Nephron progenitor cell (in vitro differentiated cells): ENCODE measurements around the gene RPS6KA2.

Source experiments
- DNase-seq: peaks from one replicate; pipeline ENCODE4 v3.0.0; 2021
- H3K27ac Mint-ChIP-seq: 2 replicates; pipeline ENCODE4 v1.8.0; 2021; ENCODE audit warnings: mild to moderate bottlenecking, moderate library complexity, mixed read lengths
- H3K27me3 Mint-ChIP-seq: 2 replicates; pipeline ENCODE4 v1.8.0; 2021; ENCODE audit warnings: mild to moderate bottlenecking, low read depth, mixed read lengths; ENCODE audit not compliant: poor library complexity
- H3K36me3 Mint-ChIP-seq: 2 replicates; pipeline ENCODE4 v1.8.0; 2021; ENCODE audit warnings: low read depth, mixed read lengths
- H3K4me1 Mint-ChIP-seq: 2 replicates; pipeline ENCODE4 v1.8.0; 2021; ENCODE audit warnings: mixed read lengths
- H3K4me3 Mint-ChIP-seq: 2 replicates; pipeline ENCODE4 v1.8.0; 2021; ENCODE audit warnings: mild to moderate bottlenecking, moderate library complexity, mixed read lengths
- H3K9me3 Mint-ChIP-seq: 2 replicates; pipeline ENCODE4 v1.8.0; 2021; ENCODE audit warnings: mild to moderate bottlenecking, moderate library complexity, mixed read lengths
- CTCF ChIP-seq: fragments of 200-600 bp; sonication (generic); IDR thresholded peaks from 2 replicates; pipeline ENCODE4 v1.5.0; 2021; ENCODE audit warnings: antibody characterized with exemption

RPS6KA2 gene

GRCh38 chr6:166449641-166450040, 177.4 kb downstream of the RPS6KA2 start:
- TF ChIP-seq CTCF: no peak

GRCh38 chr6:166449036-166449435, 178.0 kb downstream of the RPS6KA2 start:
- Mint-ChIP-seq H3K27ac (no peak overlapping the region), H3K36me3 (peaks cover 60% of the 10 kb centered on the region), H3K9me3 (peaks cover 45% of the 10 kb centered on the region), H3K27me3 (no peaks in the 10 kb centered on the region), H3K4me3 (no peak overlapping the region), H3K4me1 (no peaks in the 10 kb centered on the region)
- TF ChIP-seq CTCF: no peak
- DNase-seq: no peak

More at GRCh38 chr6:166449641-166450040, 177.4 kb downstream of the RPS6KA2 start:
- peaks cover 60% of the 10 kb centered on the region for H3K36me3 Mint-ChIP-seq
- no peaks in the 10 kb centered on the region for H3K4me1 Mint-ChIP-seq
- H3K27me3 Mint-ChIP-seq: no peaks in the 10 kb centered on the region
- peaks cover 51% of the 10 kb centered on the region for H3K9me3 Mint-ChIP-seq
- DNase-seq: no peak
- no peak overlapping the region for H3K27ac Mint-ChIP-seq
- H3K4me3 Mint-ChIP-seq: no peak overlapping the region

GRCh38 chr6:166448432-166448831, 178.6 kb downstream of the RPS6KA2 start:
- H3K27me3 Mint-ChIP-seq: no peaks in the 10 kb centered on the region
- TF ChIP-seq CTCF: no peak
- H3K36me3 Mint-ChIP-seq: peaks cover 53% of the 10 kb centered on the region
- peaks cover 39% of the 10 kb centered on the region for H3K9me3 Mint-ChIP-seq
- no peak overlapping the region for H3K27ac Mint-ChIP-seq
- DNase-seq: no peak
- no peak overlapping the region for H3K4me3 Mint-ChIP-seq
- H3K4me1 Mint-ChIP-seq: no peaks in the 10 kb centered on the region

- H3K9me3 Mint-ChIP-seq: peaks cover 21% of the 10 kb centered on the region
- no peak for DNase-seq
- H3K4me1 Mint-ChIP-seq: no peaks in the 10 kb centered on the region
- no peaks in the 10 kb centered on the region for H3K27me3 Mint-ChIP-seq
- H3K4me3 Mint-ChIP-seq: no peak overlapping the region
- H3K27ac Mint-ChIP-seq: no peak overlapping the region
- no peak for TF ChIP-seq CTCF
- H3K36me3 Mint-ChIP-seq: peaks cover 37% of the 10 kb centered on the region
These were observed 180.4 kb downstream of the RPS6KA2 start for GRCh38 chr6:166446567-166447065.

GRCh38 chr6:166446146-166446545, 180.9 kb downstream of the RPS6KA2 start:
- no peak for DNase-seq
- Mint-ChIP-seq H3K4me1 (no peaks in the 10 kb centered on the region), H3K27ac (no peak overlapping the region), H3K4me3 (no peak overlapping the region), H3K36me3 (peaks cover 32% of the 10 kb centered on the region), H3K9me3 (peaks cover 16% of the 10 kb centered on the region), H3K27me3 (no peaks in the 10 kb centered on the region)
- no peak for TF ChIP-seq CTCF

GRCh38 chr6:166444446-166444845, 182.6 kb downstream of the RPS6KA2 start:
- DNase-seq: no peak
- Mint-ChIP-seq H3K4me1 (peaks cover 8% of the 10 kb centered on the region), H3K27me3 (no peaks in the 10 kb centered on the region), H3K27ac (no peak overlapping the region), H3K9me3 (peaks cover 5% of the 10 kb centered on the region), H3K4me3 (no peak overlapping the region), H3K36me3 (peaks cover 30% of the 10 kb centered on the region)
- no peak for TF ChIP-seq CTCF
